Panc1 (cell line): ENCODE results near the gene MUL1. TPM values are rescaled to one million over a fixed set of nuclear protein-coding genes. Genes with fewer than 3 reads are reported as not detected.

Experiments
- ATAC-seq: fragments of 200-7000 bp; cut with Tn5 transposase; 2 replicates; pipeline ENCODE4 v1.9.1; 2020; ENCODE audit warnings: mild to moderate bottlenecking, moderate library complexity
- BruUV-seq: library from RNA; stranded (reverse); fragments of 400-500 nt; replicated peaks from 2 replicates; lab custom pipeline; 2021; lab: Mats Ljungman, UMichigan
- CTCF ChIA-PET: fragments of 300-600 bp; sonication (Branson Sonifier 250); formaldehyde crosslinking; loops from one replicate; lab custom pipeline; 2022; ENCODE audit warnings: antibody characterized with exemption; lab: Charles Lee
- POLR2A ChIA-PET: fragments of 300-600 bp; sonication (Branson Sonifier 250); formaldehyde crosslinking; loops from one replicate; lab custom pipeline; 2022; ENCODE audit warnings: antibody characterized with exemption; lab: Charles Lee
- DNase-seq: peaks from one replicate; pipeline ENCODE4 v3.0.0-alpha.2; 2010; ENCODE audit warnings: low read depth, low spot score
- H3K27ac ChIP-seq: 2 replicates; pipeline ENCODE4 v1.5.1; 2011; ENCODE audit warnings: mild to moderate bottlenecking, low read length, inconsistent platforms
- H3K27me3 ChIP-seq: fragments of 200-500 bp; sonication (Bioruptor generic); 2 replicates; pipeline ENCODE4 v1.6.0; 2014; ENCODE audit warnings: low read length, inconsistent platforms; ENCODE audit not compliant: control insufficient read depth, insufficient read depth
- H3K36me3 ChIP-seq: fragments of 200-500 bp; sonication (Bioruptor generic); 2 replicates; pipeline ENCODE4 v1.5.1; 2014; ENCODE audit warnings: inconsistent platforms, mild to moderate bottlenecking, low read length, moderate library complexity; ENCODE audit not compliant: control insufficient read depth, insufficient read depth
- H3K4me1 ChIP-seq: 2 replicates; pipeline ENCODE4 v1.5.1; 2011; ENCODE audit warnings: inconsistent platforms, mild to moderate bottlenecking, low read length, moderate library complexity; ENCODE audit not compliant: control insufficient read depth, insufficient read depth
- H3K4me3 ChIP-seq, 2 experiments: 2 replicates each; pipeline ENCODE4 v1.5.1; 2011 to 2012; ENCODE audit warnings: low read depth in 2 of 2, low read length in 2 of 2, mild to moderate bottlenecking in 2 of 2, inconsistent platforms in 1 of 2, moderate library complexity in 1 of 2
- H3K9me3 ChIP-seq: fragments of 200-500 bp; sonication (Bioruptor generic); 2 replicates; pipeline ENCODE4 v1.5.1; 2014; ENCODE audit warnings: low read depth, mild to moderate bottlenecking, inconsistent platforms, low read length, moderate library complexity; ENCODE audit not compliant: control insufficient read depth, insufficient read depth
- POLR2AphosphoS5 ChIP-seq: IDR thresholded peaks from 2 replicates; pipeline ENCODE4 v1.6.1; 2012; ENCODE audit warnings: mild to moderate bottlenecking, low read depth, low read length, moderate library complexity
- SIN3A ChIP-seq: IDR thresholded peaks from 2 replicates; pipeline ENCODE4 v1.6.1; 2012; ENCODE audit warnings: low read depth, mild to moderate bottlenecking, low read length, moderate library complexity, borderline replicate concordance; ENCODE audit not compliant: insufficient read depth
- TCF7L2 ChIP-seq: IDR thresholded peaks from 2 replicates; pipeline ENCODE4 v1.6.1; 2011; ENCODE audit warnings: mild to moderate bottlenecking, low read depth, low read length, inconsistent platforms
- in situ Hi-C: cut with HindIII; loops from 2 replicates; pipeline ENCODE4 v1.10.0; 2016; ENCODE audit warnings: low sequenced_read_pairs, low pct_unique_long_range_greater_than_20kb
- intact Hi-C: fragments of 100-400 bp; cut with micrococcal nuclease; formaldehyde crosslinking; loops from one replicate; pipeline ENCODE4 v1.10.0; 2022; ENCODE audit not compliant: unreplicated experiment
- total RNA-seq: library from RNA; stranded (reverse); gene quantifications from one replicate; pipeline ENCODE4 v1.2.1, GENCODE V29; 2021; ENCODE audit not compliant: unreplicated experiment
- TF ChIP-seq, protein P1 (sequence below), 2 experiments: IDR thresholded peaks; 2 replicates each; pipeline ENCODE4 v1.6.1; 2011 to 2012; ENCODE audit warnings: low read depth in 2 of 2, control low read depth in 1 of 2, low read length in 1 of 2, mild to moderate bottlenecking in 1 of 2, moderate library complexity in 1 of 2; ENCODE audit not compliant: insufficient read depth in 1 of 2
- TF ChIP-seq, protein P2 (sequence below): fragments of 450-650 bp; IDR thresholded peaks from 2 replicates; pipeline ENCODE4 v1.5.1; 2017; ENCODE audit warnings: mild to moderate bottlenecking

MUL1 gene
- total RNA-seq, 1 experiment from 2014 or later, result 39.4 TPM

DNA sequence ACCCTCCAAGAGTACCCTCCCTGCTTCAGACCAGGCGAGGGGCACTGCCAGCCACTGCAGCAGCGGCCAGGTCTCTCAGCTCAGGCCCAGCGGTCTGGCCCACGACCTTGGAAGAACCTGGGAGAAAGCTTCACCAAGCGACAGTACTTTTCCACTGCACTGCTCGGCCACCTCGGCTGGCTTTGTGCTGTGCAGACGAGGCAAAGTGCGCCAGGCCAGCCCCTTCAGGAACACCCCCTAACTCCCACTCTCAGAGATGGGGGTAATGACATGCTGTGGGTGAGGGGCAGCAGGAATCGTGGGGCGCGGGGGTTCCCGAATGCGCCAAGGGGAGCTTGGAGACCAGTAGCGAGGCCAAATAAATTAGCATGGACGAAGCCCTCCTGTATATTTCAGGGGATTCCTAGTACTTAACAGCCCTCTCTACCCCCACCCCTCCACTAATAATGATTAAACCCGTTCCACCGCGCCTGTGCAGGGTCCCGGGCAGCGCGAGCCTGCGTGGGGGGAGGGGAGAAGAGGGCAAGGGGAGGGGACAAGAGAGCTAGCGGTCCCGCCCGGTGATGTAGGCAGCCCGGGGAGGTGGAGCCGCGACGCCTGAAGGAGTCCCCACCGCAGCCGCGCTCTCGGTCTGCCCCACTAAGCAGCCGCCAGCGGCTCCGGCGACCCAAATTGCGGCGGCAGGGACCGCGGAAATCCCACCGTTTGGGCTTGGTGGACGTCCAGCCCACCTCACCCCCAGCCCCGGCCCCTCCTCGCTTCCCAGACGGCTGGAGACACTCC is 44.2 kb upstream of the MUL1 start, which contains the start of gene FAM43B:
Gene FAM43B, plus strand, starts transcription at position 629 of the 783 bp plus-strand sequence. CDS start 401 bp downstream, outside the sequence.
- POLR2A ChIA-PET, result interaction anchor here (0.6 kb wide), 1 partner anchor 168 kb away, joined by 10 read pairs; no protein-coding TSS in a partner anchor
- Histone ChIP-seq H3K9me3 (no peaks in the 10 kb centered on the region), H3K27ac (peak within 1 kb of the TSS; percentile 54), H3K27me3 (peaks cover 7% of the 10 kb centered on the region; the same call in 1 of the 2 replicates), H3K36me3 (no peaks in the 10 kb centered on the region), H3K4me3 (peak within 1 kb of the TSS; percentile 34 to 46), H3K4me1 (peaks cover 11% of the 10 kb centered on the region)
- intact Hi-C loops, result no loop called here
- no TSS peak for BruUV-seq
- CTCF ChIA-PET, result no interaction called here
- DNase-seq, result no peak
- in situ Hi-C loops, result no loop called here
- peak; percentile 78 for ATAC-seq
- TF ChIP-seq, protein P1, sequence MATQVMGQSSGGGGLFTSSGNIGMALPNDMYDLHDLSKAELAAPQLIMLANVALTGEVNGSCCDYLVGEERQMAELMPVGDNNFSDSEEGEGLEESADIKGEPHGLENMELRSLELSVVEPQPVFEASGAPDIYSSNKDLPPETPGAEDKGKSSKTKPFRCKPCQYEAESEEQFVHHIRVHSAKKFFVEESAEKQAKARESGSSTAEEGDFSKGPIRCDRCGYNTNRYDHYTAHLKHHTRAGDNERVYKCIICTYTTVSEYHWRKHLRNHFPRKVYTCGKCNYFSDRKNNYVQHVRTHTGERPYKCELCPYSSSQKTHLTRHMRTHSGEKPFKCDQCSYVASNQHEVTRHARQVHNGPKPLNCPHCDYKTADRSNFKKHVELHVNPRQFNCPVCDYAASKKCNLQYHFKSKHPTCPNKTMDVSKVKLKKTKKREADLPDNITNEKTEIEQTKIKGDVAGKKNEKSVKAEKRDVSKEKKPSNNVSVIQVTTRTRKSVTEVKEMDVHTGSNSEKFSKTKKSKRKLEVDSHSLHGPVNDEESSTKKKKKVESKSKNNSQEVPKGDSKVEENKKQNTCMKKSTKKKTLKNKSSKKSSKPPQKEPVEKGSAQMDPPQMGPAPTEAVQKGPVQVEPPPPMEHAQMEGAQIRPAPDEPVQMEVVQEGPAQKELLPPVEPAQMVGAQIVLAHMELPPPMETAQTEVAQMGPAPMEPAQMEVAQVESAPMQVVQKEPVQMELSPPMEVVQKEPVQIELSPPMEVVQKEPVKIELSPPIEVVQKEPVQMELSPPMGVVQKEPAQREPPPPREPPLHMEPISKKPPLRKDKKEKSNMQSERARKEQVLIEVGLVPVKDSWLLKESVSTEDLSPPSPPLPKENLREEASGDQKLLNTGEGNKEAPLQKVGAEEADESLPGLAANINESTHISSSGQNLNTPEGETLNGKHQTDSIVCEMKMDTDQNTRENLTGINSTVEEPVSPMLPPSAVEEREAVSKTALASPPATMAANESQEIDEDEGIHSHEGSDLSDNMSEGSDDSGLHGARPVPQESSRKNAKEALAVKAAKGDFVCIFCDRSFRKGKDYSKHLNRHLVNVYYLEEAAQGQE (IDR thresholded peaks at IDR 0.05; ENCODE audit: insufficient read depth in 1 of 2, low read depth in 2 of 2, low read length in 1 of 2), result no peak
- no peak for TF ChIP-seq TCF7L2

DNA sequence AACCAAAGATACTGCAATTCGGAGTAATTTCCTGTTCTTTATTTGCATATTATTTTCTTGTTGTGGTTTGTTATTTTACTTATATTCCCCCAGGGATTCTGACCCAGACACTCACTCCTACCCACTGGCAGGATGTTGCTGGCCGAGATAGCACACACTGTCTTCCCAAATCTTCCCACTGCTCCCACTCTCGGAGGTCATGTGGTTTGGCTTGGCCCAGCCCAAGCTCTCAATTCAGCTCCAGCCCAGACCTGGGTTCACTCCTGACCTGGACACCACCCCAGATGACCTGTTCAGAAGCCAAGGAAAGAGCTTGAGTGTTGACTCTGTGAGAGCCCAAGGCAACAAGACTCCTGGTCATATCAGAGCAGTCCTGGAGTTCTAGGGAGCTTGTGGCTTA is 43.2 kb upstream of the MUL1 start:
- CTCF ChIA-PET, result no interaction called here
- no TSS peak for BruUV-seq
- no peak overlapping the region; a peak in 1 of 4 replicates for H3K4me3 ChIP-seq
- POLR2A ChIA-PET, result no interaction called here
- TF ChIP-seq, protein P1 (IDR thresholded peaks at IDR 0.05; ENCODE audit: insufficient read depth in 1 of 2, low read depth in 2 of 2, low read length in 1 of 2), result no peak
- TF ChIP-seq TCF7L2, result no peak
- no peak for TF ChIP-seq POLR2AphosphoS5
- no peak for TF ChIP-seq SIN3A
- TF ChIP-seq, protein P2, sequence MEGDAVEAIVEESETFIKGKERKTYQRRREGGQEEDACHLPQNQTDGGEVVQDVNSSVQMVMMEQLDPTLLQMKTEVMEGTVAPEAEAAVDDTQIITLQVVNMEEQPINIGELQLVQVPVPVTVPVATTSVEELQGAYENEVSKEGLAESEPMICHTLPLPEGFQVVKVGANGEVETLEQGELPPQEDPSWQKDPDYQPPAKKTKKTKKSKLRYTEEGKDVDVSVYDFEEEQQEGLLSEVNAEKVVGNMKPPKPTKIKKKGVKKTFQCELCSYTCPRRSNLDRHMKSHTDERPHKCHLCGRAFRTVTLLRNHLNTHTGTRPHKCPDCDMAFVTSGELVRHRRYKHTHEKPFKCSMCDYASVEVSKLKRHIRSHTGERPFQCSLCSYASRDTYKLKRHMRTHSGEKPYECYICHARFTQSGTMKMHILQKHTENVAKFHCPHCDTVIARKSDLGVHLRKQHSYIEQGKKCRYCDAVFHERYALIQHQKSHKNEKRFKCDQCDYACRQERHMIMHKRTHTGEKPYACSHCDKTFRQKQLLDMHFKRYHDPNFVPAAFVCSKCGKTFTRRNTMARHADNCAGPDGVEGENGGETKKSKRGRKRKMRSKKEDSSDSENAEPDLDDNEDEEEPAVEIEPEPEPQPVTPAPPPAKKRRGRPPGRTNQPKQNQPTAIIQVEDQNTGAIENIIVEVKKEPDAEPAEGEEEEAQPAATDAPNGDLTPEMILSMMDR, result no peak
- no peaks in the 10 kb centered on the region for H3K36me3 ChIP-seq
- DNase-seq (no peak), ATAC-seq (no peak)
- peaks cover 7% of the 10 kb centered on the region; the same call in 1 of the 2 replicates for H3K27me3 ChIP-seq
- H3K9me3 ChIP-seq, result no peaks in the 10 kb centered on the region
- intact Hi-C loops (no loop called here), in situ Hi-C loops (no loop called here)
- peak overlapping the region; percentile 54 for H3K27ac ChIP-seq
- H3K4me1 ChIP-seq, result peaks cover 11% of the 10 kb centered on the region
